Stimulated activated CD8-positive, alpha-beta memory T cell treated with anti-CD3 and anti-CD28 coated beads, Interleukin-4, amount 100 ng/mL, for 24 hours (primary cell): ENCODE results near the gene PTPRN2.
"Not testable (repeated sequence)": the region's sequence is repeated elsewhere in the genome, so short reads cannot be mapped to it uniquely, and the experiment has no call there.

Experiments used
- DNase-seq: peaks from one replicate; pipeline ENCODE4 v3.0.0-alpha.2; 2020; ENCODE audit warnings: low read depth

PTPRN2 gene

GRCh38 chr7:157674715-157675426, 912.8 kb downstream of the PTPRN2 start:
- DNase-seq: no peak

- DNase-seq: no peak
Measured at GRCh38 chr7:157674027-157674714, 913.5 kb downstream of the PTPRN2 start.

- DNase-seq: no peak
Measured at GRCh38 chr7:157673573-157673972, 914.0 kb downstream of the PTPRN2 start.

GRCh38 chr7:157671358-157672255, 916.0 kb downstream of the PTPRN2 start:
- no peak for DNase-seq

GRCh38 chr7:157670490-157671357, 916.9 kb downstream of the PTPRN2 start:
- no peak for DNase-seq

GRCh38 chr7:157669768-157670351, 917.8 kb downstream of the PTPRN2 start:
- no peak for DNase-seq

GRCh38 chr7:157668884-157669767, 918.5 kb downstream of the PTPRN2 start:
- no peak for DNase-seq

GRCh38 chr7:157668221-157668883, 919.3 kb downstream of the PTPRN2 start:
- no peak for DNase-seq

- DNase-seq: no peak
Measured at GRCh38 chr7:157667731-157668130, 919.9 kb downstream of the PTPRN2 start.

- no peak for DNase-seq
Measured at GRCh38 chr7:157667261-157667660, 920.4 kb downstream of the PTPRN2 start.

GRCh38 chr7:157666530-157667040, 921.0 kb downstream of the PTPRN2 start:
- no peak for DNase-seq

GRCh38 chr7:157665634-157665988, 922.0 kb downstream of the PTPRN2 start:
- DNase-seq: not testable (repeated sequence)

GRCh38 chr7:157664871-157665633, 922.6 kb downstream of the PTPRN2 start:
- no peak for DNase-seq

GRCh38 chr7:157664034-157664433, 923.6 kb downstream of the PTPRN2 start:
- DNase-seq: no peak

GRCh38 chr7:157662981-157663716, 924.5 kb downstream of the PTPRN2 start:
- DNase-seq: no peak

- no peak for DNase-seq
Measured at GRCh38 chr7:157662110-157662791, 925.4 kb downstream of the PTPRN2 start.

- DNase-seq: no peak
Measured at GRCh38 chr7:157661611-157661975, 926.0 kb downstream of the PTPRN2 start.
